IMR-90 (cell line): ENCODE results near the gene KDM6A. TPM values are rescaled to one million over a fixed set of nuclear protein-coding genes. Genes with fewer than 3 reads are reported as not detected.

Experiments
- ATAC-seq: fragments of 200-7000 bp; cut with Tn5 transposase; 2 replicates; pipeline ENCODE4 v1.9.1; 2020; ENCODE audit warnings: low read depth, mild to moderate bottlenecking, moderate library complexity
- BruUV-seq: library from RNA; stranded (reverse); fragments of 400-500 nt; replicated peaks from 2 replicates; lab custom pipeline; 2021; lab: Mats Ljungman, UMichigan
- CTCF ChIA-PET: fragments of 300-600 bp; formaldehyde crosslinking; extraction: SDS; loops from one replicate; lab custom pipeline; 2021; ENCODE audit warnings: antibody characterized with exemption; lab: Yijun Ruan, JAX
- POLR2A ChIA-PET: fragments of 300-600 bp; sonication (Branson Sonifier 250); formaldehyde crosslinking; loops from one replicate; lab custom pipeline; 2022; ENCODE audit warnings: antibody characterized with exemption; ENCODE audit not compliant: unreplicated experiment; lab: Charles Lee
- DNase-seq: peaks from one replicate; pipeline ENCODE4 v3.0.0; 2013
- H2AFZ ChIP-seq: replicated peaks from 2 replicates; pipeline ENCODE3; 2013; ENCODE audit warnings: low read length, mild to moderate bottlenecking; ENCODE audit not compliant: poor library complexity
- H2AK5ac ChIP-seq: 2 replicates; pipeline ENCODE4 v1.6.1; 2013; ENCODE audit warnings: low read depth, low read length, inconsistent platforms
- H2AK9ac ChIP-seq: replicated peaks from 2 replicates; pipeline ENCODE3; 2013; ENCODE audit warnings: mild to moderate bottlenecking, low read depth, low read length, moderate library complexity; ENCODE audit not compliant: poor library complexity
- H2BK120ac ChIP-seq: 2 replicates; pipeline ENCODE4 v1.6.1; 2013; ENCODE audit warnings: low read depth, low read length, inconsistent platforms
- H2BK15ac ChIP-seq: 3 replicates; pipeline ENCODE4 v1.6.1; 2013; ENCODE audit warnings: low read depth, low read length, inconsistent platforms
- H2BK20ac ChIP-seq: 2 replicates; pipeline ENCODE4 v1.6.1; 2013; ENCODE audit warnings: low read depth, mild to moderate bottlenecking, inconsistent platforms, low read length, moderate library complexity
- H2BK5ac ChIP-seq: 2 replicates; pipeline ENCODE4 v1.6.1; 2013; ENCODE audit warnings: mild to moderate bottlenecking, low read depth, low read length, inconsistent platforms; ENCODE audit not compliant: poor library complexity, severe bottlenecking
- H3K14ac ChIP-seq: replicated peaks from 2 replicates; pipeline ENCODE4 v1.6.1; 2013; ENCODE audit warnings: low read depth, low read length, inconsistent platforms
- H3K18ac ChIP-seq: 2 replicates; pipeline ENCODE4 v1.6.1; 2013; ENCODE audit warnings: low read depth, low read length, control low read depth
- H3K23ac ChIP-seq: 2 replicates; pipeline ENCODE4 v1.6.1; 2013; ENCODE audit warnings: low read depth, low read length, inconsistent platforms
- H3K27ac ChIP-seq: 2 replicates; pipeline ENCODE4 v1.5.1; 2013; ENCODE audit warnings: mild to moderate bottlenecking, control low read depth, low read length; ENCODE audit not compliant: insufficient read depth
- H3K27me3 ChIP-seq: 2 replicates; pipeline ENCODE4 v1.6.1; 2013; ENCODE audit warnings: low read length; ENCODE audit not compliant: control insufficient read depth, insufficient read depth
- H3K36me3 ChIP-seq: 2 replicates; pipeline ENCODE4 v1.6.1; 2013; ENCODE audit warnings: low read length, mixed read lengths; ENCODE audit not compliant: control insufficient read depth, insufficient read depth
- H3K4ac ChIP-seq: 2 replicates; pipeline ENCODE4 v1.6.1; 2013; ENCODE audit warnings: low read depth, low read length, inconsistent platforms
- H3K4me1 ChIP-seq: 2 replicates; pipeline ENCODE4 v1.6.1; 2013; ENCODE audit warnings: low read length, mixed read lengths; ENCODE audit not compliant: control insufficient read depth, insufficient read depth
- H3K4me2 ChIP-seq: 2 replicates; pipeline ENCODE4 v1.6.1; 2013; ENCODE audit warnings: low read depth, mild to moderate bottlenecking, control low read depth, low read length, moderate library complexity
- H3K4me3 ChIP-seq: 2 replicates; pipeline ENCODE4 v1.5.1; 2013; ENCODE audit warnings: low read depth, mild to moderate bottlenecking, control low read depth, low read length, moderate library complexity; ENCODE audit not compliant: insufficient read depth
- H3K56ac ChIP-seq: 2 replicates; pipeline ENCODE4 v1.6.1; 2013; ENCODE audit warnings: low read length, inconsistent platforms; ENCODE audit not compliant: insufficient read depth; ENCODE audit errors: extremely low read depth
- H3K79me1 ChIP-seq, 2 experiments: 2 replicates each; pipeline ENCODE4 v1.6.1; 2013; ENCODE audit warnings: low read length in 2 of 2, inconsistent platforms in 1 of 2, low read depth in 1 of 2
- H3K9ac ChIP-seq: 2 replicates; pipeline ENCODE4 v1.6.1; 2013; ENCODE audit warnings: low read depth, low read length, control low read depth
- H3K9me1 ChIP-seq: 2 replicates; pipeline ENCODE4 v1.6.1; 2013; ENCODE audit warnings: low read length, inconsistent platforms; ENCODE audit not compliant: insufficient read depth
- H3K9me3 ChIP-seq: 2 replicates; pipeline ENCODE4 v1.6.1; 2013; ENCODE audit warnings: low read length; ENCODE audit not compliant: control insufficient read depth, insufficient read depth
- H4K20me1 ChIP-seq: 2 replicates; pipeline ENCODE4 v1.6.1; 2013; ENCODE audit warnings: low read length, inconsistent platforms; ENCODE audit not compliant: insufficient read depth
- H4K5ac ChIP-seq: 2 replicates; pipeline ENCODE4 v1.6.1; 2013; ENCODE audit warnings: mild to moderate bottlenecking, low read depth, low read length, control low read depth
- H4K8ac ChIP-seq, 2 experiments: 2 replicates each; pipeline ENCODE4 v1.6.1; 2013; ENCODE audit warnings: low read depth in 2 of 2, low read length in 2 of 2, control low read depth in 1 of 2, inconsistent platforms in 1 of 2
- H4K91ac ChIP-seq: 2 replicates; pipeline ENCODE4 v1.6.1; 2013; ENCODE audit warnings: low read depth, low read length, inconsistent platforms; ENCODE audit not compliant: insufficient read depth
- MAZ ChIP-seq: IDR thresholded peaks from 2 replicates; pipeline ENCODE4 v1.6.1; 2012; ENCODE audit warnings: low read depth, mild to moderate bottlenecking, low read length, improper control_type of control experiment, moderate library complexity, borderline replicate concordance
- WGBS, 2 experiments: methylation state at CpG; one replicate each; pipeline versions ENCODE4 v1.1.5 to v1.1.7; 2013; ENCODE audit warnings: missing lambda C conversion rate in 2 of 2; ENCODE audit not compliant: insufficient read length in 1 of 2; ENCODE audit errors: extremely low coverage in 2 of 2; 5-methylcytosine and 5-hydroxymethylcytosine counted together
- dilution Hi-C: fragments of 300-500 bp; cut with HindIII; formaldehyde crosslinking; loops from one replicate; pipeline ENCODE4 v1.14.3; 2018; ENCODE audit warnings: low sequenced_read_pairs; ENCODE audit not compliant: unreplicated experiment
- in situ Hi-C: fragments of 300-500 bp; cut with MboI; formaldehyde crosslinking; loops from 3 replicates; pipeline ENCODE4 v1.14.3; 2019; ENCODE audit warnings: low sequenced_read_pairs, inconsistent platforms, mixed read lengths
- intact Hi-C: fragments of 100-400 bp; cut with micrococcal nuclease; formaldehyde crosslinking; loops from 2 replicates; pipeline ENCODE4 v1.10.0; 2022
- polyA plus RNA-seq, 3 experiments: library from polyadenylated mRNA; depleted of rRNA; stranded (reverse); fragments of >200 nt; gene quantifications; 2 replicates each; pipeline ENCODE4 v1.2.3, GENCODE V29; 2012; ENCODE audit warnings: low replicate concordance in 1 of 3
- total RNA-seq: library from RNA; depleted of rRNA; stranded (reverse); fragments of >200 nt; gene quantifications from 2 replicates; pipeline ENCODE4 v1.2.3, GENCODE V29; 2012

The KDM6A gene
- total and polyA plus RNA-seq, 2 of the 4 experiments (the other 2 are of a cell fraction) = 11.7 to 24.9 TPM

- H3K4me2 ChIP-seq = no peak within 1 kb of the TSS
- in situ Hi-C loops = no loop called here
- no peak within 1 kb of the TSS for H2BK15ac ChIP-seq
- WGBS, 2 experiments = 93% methylated on average over 6 of the region's 16 CpGs; no CpG with 5 or more reads in 1 of the 2 experiments
- H3K4ac ChIP-seq = no peak within 1 kb of the TSS
- H2AK9ac ChIP-seq = peak within 1 kb of the TSS; percentile 26
- no peak within 1 kb of the TSS for H4K8ac ChIP-seq
- no peak for DNase-seq
- H2BK120ac ChIP-seq = no peak within 1 kb of the TSS
- H3K18ac ChIP-seq = no peak within 1 kb of the TSS
- intact Hi-C loops = no loop called here
- H3K36me3 ChIP-seq = no peaks in the 10 kb centered on the region
- H3K23ac ChIP-seq = no peak within 1 kb of the TSS
- H3K14ac ChIP-seq = no peak within 1 kb of the TSS
- POLR2A ChIA-PET = no interaction called here
- no TSS peak for BruUV-seq
- H2AK5ac ChIP-seq = no peak within 1 kb of the TSS
- no peak within 1 kb of the TSS for H3K4me3 ChIP-seq
- H3K4me1 ChIP-seq = no peaks in the 10 kb centered on the region
- H3K9me1 ChIP-seq = no peaks in the 10 kb centered on the region
- H3K9me3 ChIP-seq = no peaks in the 10 kb centered on the region
- no peak within 1 kb of the TSS for H4K5ac ChIP-seq
- H2BK20ac ChIP-seq = no peak within 1 kb of the TSS
- no peaks in the 10 kb centered on the region; the same call in 1 of the 2 replicates for H3K27me3 ChIP-seq
- H3K27ac ChIP-seq = no peak within 1 kb of the TSS
- no peak within 1 kb of the TSS for H2BK5ac ChIP-seq
- CTCF ChIA-PET = no interaction called here
- no peak within 1 kb of the TSS for H3K9ac ChIP-seq
- ATAC-seq = no peak
- no peak within 1 kb of the TSS for H4K91ac ChIP-seq
- TF ChIP-seq MAZ = no peak
- no peak within 1 kb of the TSS for H2AFZ ChIP-seq
- no peaks in the 10 kb centered on the region for H3K79me1 ChIP-seq
- dilution Hi-C loops = no loop called here
- H4K20me1 ChIP-seq = no peaks in the 10 kb centered on the region
- H3K56ac ChIP-seq = no peak within 1 kb of the TSS
Observed at GRCh38 chrX:44843753-44844152, 29.2 kb upstream of the KDM6A start, which contains the start of gene DUSP21. TSS of gene DUSP21 (plus strand) at chrX:44844021. CDS start at chrX:44844133, 112 bp downstream.
